T1000 (cell line): Measurements from ENCODE around the gene RERE.
A peak's percentile ranks its signal among the peaks of the same experiment; 100 is the strongest.

Experiments used
- DNase-seq: peaks from one replicate; lab custom pipeline; 2025; ENCODE audit warnings: mixed read lengths; lab: John Stamatoyannopoulos, UW

Gene RERE

DNA sequence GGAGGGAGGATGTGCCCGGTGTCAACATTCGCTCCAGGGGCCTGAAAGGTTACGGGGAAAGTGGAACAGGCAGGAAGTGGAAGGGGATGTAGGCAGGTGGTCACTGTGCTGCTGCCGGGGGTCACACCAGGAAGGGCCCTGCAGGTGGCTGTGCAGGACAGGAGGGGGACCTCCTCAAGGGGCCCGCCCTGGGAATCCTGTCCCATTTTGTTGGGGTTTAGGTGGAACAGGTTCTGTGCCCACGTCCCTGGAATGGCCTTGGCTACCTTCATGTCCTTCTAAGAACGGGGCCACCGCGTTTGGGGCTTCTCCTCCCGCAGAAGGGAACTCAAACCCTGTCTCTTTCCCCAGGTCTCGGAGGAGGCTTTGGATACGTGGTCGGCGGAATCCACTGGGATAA, 487.6 kb downstream of the RERE start:
- no peak for DNase-seq

DNA sequence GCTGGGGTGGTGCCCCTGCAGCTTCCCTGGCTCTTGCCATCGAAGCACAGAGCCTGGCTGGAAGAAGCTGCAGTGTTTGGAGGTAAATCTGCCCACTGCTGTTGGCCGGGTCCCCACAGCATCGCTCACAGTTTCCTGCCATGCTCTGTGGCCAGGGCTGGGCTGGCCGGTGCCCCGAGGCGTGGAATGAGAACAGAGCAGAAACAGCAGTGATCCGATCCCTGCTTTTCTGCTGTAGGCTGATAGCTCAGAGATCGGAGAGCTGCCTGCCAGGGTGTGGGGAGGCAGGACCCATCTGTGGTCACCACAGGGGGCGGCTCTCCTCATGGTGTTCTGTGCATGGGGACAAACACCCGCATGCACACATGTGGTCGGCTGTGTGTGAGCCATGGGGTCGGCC, 488.0 kb downstream of the RERE start:
- no peak for DNase-seq

DNA sequence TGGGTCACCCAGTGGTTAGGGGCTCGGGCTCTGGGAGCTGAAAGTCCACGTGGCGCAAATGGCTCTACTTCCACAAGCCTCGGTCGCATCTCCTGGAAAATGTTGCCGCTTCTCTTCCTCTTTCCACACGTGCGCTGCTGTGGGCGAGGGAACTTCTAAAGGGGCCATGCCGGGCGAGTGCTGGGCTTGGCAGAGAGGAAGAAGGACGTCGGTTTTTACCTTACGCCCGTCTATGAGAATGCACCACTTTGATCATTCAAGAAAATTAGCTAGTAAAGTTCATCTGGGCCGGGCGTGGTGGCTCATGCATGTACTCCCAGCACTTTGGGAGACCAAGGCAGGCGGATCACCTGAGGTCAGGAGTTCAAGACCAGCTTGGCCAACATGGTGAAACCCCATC, 489.2 kb downstream of the RERE start:
- no peak for DNase-seq

- DNase-seq = no peak
Observed at GRCh38 chr1:8326265-8326664, 491.2 kb downstream of the RERE start.

- DNase-seq = no peak
Observed at GRCh38 chr1:8325771-8326170, 491.7 kb downstream of the RERE start.

DNA sequence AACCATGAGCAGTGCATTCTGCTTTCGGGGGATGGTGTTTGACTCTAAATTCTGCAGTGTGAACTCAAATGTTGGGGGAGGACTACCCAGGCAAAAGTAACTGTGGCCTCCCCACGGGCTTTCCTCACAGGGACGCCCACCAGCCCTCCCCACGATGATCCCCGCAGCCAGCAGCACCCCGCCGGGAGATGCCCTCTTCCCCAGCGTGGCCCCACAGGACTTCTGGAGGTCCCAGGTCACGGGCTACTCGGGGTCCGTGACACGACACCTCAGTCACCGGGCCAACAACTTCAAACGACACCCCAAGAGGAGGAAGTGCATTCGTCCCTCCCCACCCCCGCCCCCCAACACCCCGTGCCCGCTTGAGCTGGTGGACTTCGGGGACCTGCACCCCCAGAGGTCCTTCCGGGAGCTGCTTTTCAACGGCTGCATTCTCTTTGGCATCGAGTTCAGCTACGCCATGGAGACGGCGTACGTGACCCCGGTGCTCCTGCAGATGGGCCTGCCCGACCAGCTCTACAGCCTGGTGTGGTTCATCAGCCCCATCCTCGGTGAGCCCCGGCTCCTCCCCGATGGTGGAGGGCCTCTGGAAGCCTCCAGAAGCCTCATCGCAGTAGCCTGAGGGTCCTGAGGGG, 493.1 kb downstream of the RERE start:
- no peak for DNase-seq

- no peak for DNase-seq
Observed at GRCh38 chr1:8323706-8324105, 493.7 kb downstream of the RERE start.

- DNase-seq = no peak
Observed at GRCh38 chr1:8321612-8322011, 495.8 kb downstream of the RERE start.

DNA sequence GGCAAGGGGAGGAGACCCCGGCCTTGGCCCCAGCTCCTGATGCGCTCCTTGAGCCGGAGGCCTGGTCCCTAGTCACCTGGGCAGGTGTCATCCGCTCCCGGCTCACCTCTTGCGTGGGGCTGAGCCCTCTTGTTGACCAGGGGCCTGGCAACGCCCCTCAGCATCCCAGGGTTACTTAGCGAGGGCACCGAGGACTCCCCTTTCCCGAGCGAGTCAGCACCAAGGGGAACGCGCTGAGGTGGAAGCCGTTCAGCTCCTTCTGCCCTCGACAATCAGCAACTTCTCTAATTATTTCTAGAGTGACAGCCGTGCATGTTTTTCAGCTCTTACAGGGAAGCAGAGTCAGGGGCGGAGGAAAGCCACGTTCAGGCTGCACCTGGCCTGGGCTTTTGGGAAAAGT, 499.0 kb downstream of the RERE start:
- no peak for DNase-seq

DNA sequence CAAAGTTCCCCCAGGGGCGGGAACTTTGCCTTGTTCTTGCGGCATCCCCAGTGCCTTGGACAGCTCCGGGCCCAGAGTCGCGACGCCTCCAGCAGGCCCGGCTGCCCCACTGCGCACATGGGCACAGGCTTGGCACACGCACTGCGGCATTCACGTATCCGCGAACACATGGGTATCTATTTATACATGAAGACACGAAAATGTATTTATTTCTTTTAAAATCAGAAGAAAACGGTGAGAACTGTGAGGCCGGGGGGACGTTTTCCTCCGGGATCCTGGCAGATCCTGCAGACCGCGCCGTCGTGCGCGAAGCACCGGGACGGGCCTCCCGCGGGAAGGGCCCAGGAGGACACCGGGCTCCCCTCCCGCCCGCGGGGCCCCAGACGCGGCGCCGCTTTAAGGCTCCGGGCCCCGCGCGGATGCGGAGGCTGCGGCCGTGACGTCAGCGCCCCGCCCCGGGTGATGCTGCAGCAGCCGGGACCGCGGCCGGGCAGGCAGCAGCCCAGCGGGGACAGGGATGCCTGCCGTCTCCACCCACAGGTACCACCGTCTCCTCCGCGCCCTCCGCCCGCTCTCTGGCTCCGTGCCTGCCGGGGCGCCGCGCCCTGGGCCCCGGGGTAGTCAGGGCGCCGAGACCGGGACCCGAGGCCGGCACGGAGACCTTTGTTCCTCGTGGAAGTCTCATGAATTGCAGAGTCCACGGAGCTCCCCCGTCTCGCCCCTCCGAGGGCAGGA, 499.6 kb downstream of the RERE start, which contains the start of gene SLC45A1:
SLC45A1 (plus strand) TSS at position 468 of the 735 bp plus-strand sequence. CDS start 6,216 bp downstream, outside the sequence.
- peak; percentile 55 for DNase-seq

- DNase-seq = no peak
Observed at GRCh38 chr1:8315573-8316475, 501.6 kb downstream of the RERE start.

GRCh38 chr1:8314346-8315280, 502.8 kb downstream of the RERE start:
- DNase-seq = peak; percentile 79

- no peak for DNase-seq
Observed at GRCh38 chr1:8313231-8313630, 504.2 kb downstream of the RERE start.

- no peak for DNase-seq
Observed at GRCh38 chr1:8312235-8313218, 504.9 kb downstream of the RERE start.

GRCh38 chr1:8311068-8311718, 506.2 kb downstream of the RERE start:
- no peak for DNase-seq

DNA sequence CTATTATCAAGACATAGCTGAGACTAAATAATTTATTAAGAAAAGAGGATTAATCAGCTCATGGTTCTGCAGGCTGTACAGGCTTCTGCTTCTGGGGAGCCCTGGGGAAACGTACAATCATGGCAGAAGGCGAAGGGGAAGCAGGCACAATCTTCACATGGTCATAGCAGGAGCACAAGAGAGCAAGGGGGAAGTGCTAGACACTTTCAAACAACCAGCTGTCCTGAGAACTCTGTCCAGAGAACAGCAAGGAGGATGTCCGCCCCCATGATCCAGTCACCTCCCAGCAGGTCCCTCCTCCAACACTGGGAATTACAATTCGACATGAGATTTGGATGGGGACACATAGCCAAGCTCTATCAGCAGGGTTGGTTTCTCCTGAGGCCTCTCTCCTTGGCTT, 509.8 kb downstream of the RERE start:
- DNase-seq = no peak

GRCh38 chr1:8303876-8304275, 513.6 kb downstream of the RERE start:
- no peak for DNase-seq

DNA sequence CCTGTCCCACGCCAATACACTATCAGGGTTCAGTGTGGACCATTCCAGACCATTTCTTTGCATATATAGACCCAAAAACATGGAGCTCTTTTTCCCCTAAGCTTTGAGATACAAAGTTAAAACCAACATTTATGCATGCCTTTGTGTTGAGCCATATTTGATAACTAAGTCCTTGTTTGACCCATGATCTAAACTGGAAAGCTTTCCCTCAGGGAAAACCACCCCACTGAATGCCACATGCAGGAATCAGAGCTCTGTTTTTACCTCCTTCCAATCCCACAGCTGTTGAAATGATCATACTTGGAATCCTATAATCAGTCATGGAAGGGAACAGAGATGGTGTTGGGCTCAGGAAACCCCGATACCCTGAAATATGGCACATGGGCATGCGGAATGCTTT, 514.3 kb downstream of the RERE start:
- no peak for DNase-seq
